ENCODE results near the gene CASTOR1. TPM values are rescaled to one million over a fixed set of nuclear protein-coding genes. Genes with fewer than 3 reads are reported as not detected.

The CASTOR1 gene
- total RNA-seq, 3 donors from 2014 or later: 15.5 to 26.6 (median 20.6) TPM

DNA sequence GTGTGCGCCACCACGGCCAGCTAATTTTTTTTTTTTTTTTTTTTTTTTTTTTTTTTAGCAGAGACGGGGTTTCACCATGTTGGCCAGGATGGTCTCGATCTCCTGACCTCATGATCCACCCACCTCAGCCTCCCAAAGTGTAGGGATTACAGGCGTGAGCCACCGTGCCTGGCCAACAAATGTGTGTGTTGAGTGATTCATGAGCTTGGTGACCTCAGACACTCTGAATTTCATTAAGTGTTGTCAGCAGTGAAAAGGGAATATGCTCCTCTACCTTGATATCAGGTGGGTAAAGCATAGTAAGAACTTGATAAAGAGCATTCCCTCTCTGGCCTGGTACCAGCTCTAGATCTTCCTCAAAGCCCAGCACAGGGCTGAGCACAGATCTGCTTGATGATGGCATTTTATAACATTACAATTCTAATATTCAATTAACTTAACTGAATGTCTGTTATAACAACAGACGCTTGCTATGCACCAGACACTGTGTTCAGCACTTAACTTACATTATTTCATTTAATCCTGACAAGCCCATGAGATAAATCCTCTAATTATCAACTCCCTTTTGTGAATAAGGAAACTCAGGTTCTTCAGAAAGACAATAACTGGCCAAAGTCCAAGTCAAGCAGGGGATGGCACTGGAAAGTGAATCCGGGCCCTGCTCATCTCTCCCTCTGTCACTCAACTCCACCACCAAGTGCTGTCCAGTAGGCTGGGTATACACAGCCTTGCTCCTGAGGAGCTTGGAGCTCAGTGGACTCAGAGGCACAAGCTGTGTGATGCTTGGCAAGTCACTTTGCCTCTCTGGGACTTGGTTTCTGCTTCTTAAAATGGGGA is 24.4 kb upstream of the CASTOR1 start:
- Histone ChIP-seq H3K27me3 (no peaks in the 10 kb centered on the region), H3K9me3 (no peaks in the 10 kb centered on the region), H3K4me3 (no peak overlapping the region), H3K36me3 (no peaks in the 10 kb centered on the region), H3K4me1 (peaks cover 21 to 35% of the 10 kb centered on the region in 2 donors), H3K27ac (peak overlapping the region; percentile 62 to 68)
- intact Hi-C loops (cut with DNase I; ENCODE audit: low total_unique reads): no loop called here
- DNase-seq (ENCODE audit: low spot score in 2 of 2): no peak
- no peak for TF ChIP-seq CTCF (IDR thresholded peaks at IDR 0.05)
- TF ChIP-seq POLR2A (IDR thresholded peaks at IDR 0.05): no peak
- no peak for TF ChIP-seq POLR2AphosphoS5 (IDR thresholded peaks at IDR 0.05)

- intact Hi-C loops (cut with DNase I; ENCODE audit: low total_unique reads): no loop called here
- TF ChIP-seq POLR2AphosphoS5 (IDR thresholded peaks at IDR 0.05): no peak
- no peak for TF ChIP-seq CTCF (IDR thresholded peaks at IDR 0.05)
- TF ChIP-seq POLR2A (IDR thresholded peaks at IDR 0.05): no peak
- peak overlapping the region; percentile 88 to 96 for H3K27ac ChIP-seq
- DNase-seq (ENCODE audit: low spot score in 2 of 2): no peak
- H3K4me3 ChIP-seq: no peak overlapping the region
- H3K9me3 ChIP-seq: no peaks in the 10 kb centered on the region
- H3K4me1 ChIP-seq: peaks cover 25 to 46% of the 10 kb centered on the region in 2 donors
- H3K36me3 ChIP-seq: no peaks in the 10 kb centered on the region
- H3K27me3 ChIP-seq: no peaks in the 10 kb centered on the region
Observed at GRCh38 chr22:30312053-30312452, 22.7 kb upstream of the CASTOR1 start.

GRCh38 chr22:30310881-30311771 is 21.8 kb upstream of the CASTOR1 start:
- peak; percentile 78 to 81 for DNase-seq (ENCODE audit: low spot score in 2 of 2)
- Histone ChIP-seq H3K9me3 (no peaks in the 10 kb centered on the region), H3K27me3 (no peaks in the 10 kb centered on the region), H3K4me3 (peak overlapping the region in 1 of 3 donors; percentile 29), H3K27ac (peak overlapping the region; percentile 88 to 96), H3K4me1 (peaks cover 29 to 54% of the 10 kb centered on the region in 2 donors), H3K36me3 (no peaks in the 10 kb centered on the region)
- no peak for TF ChIP-seq POLR2AphosphoS5 (IDR thresholded peaks at IDR 0.05)
- no peak for TF ChIP-seq CTCF (IDR thresholded peaks at IDR 0.05)
- no peak for TF ChIP-seq POLR2A (IDR thresholded peaks at IDR 0.05)
- intact Hi-C loops (cut with DNase I; ENCODE audit: low total_unique reads): no loop called here

- intact Hi-C loops (cut with DNase I; ENCODE audit: low total_unique reads): no loop called here
- Histone ChIP-seq H3K9me3 (no peaks in the 10 kb centered on the region), H3K36me3 (no peaks in the 10 kb centered on the region), H3K4me1 (peaks cover 38 to 64% of the 10 kb centered on the region in 2 donors), H3K27ac (peak overlapping the region; percentile 88 to 96), H3K4me3 (peak overlapping the region in 1 of 3 donors; percentile 3), H3K27me3 (no peaks in the 10 kb centered on the region)
- peak in 1 of 2 donors; percentile 72 for DNase-seq (ENCODE audit: low spot score in 2 of 2)
- TF ChIP-seq POLR2AphosphoS5 (IDR thresholded peaks at IDR 0.05) (peak in 1 of 3 donors; percentile 37), CTCF (IDR thresholded peaks at IDR 0.05) (no peak), POLR2A (IDR thresholded peaks at IDR 0.05) (no peak)
Observed at GRCh38 chr22:30309951-30310741, 20.8 kb upstream of the CASTOR1 start.

Measured in breast epithelium (tissue), 4 donors.